Right lobe of liver (tissue), 6 donors: ENCODE measurements around the gene PHF11. TPM values are rescaled to one million over a fixed set of nuclear protein-coding genes. Genes with fewer than 3 reads are reported as not detected.

Source experiments
- ATAC-seq, 4 donors: fragments of 200-7000 bp; cut with Tn5 transposase; one replicate each; pipeline ENCODE4 v1.9.1; 2020; ENCODE audit warnings: mild to moderate bottlenecking in 4 of 4, moderate library complexity in 4 of 4
- DNase-seq, 3 donors: peaks; one replicate each; pipeline ENCODE4 v3.0.0-alpha.2; 2020
- H3K27ac ChIP-seq, 3 donors: fragments of 200-600 bp; one replicate each; pipeline ENCODE4 v1.8.0; 2022
- H3K27me3 ChIP-seq, 2 donors: fragments of 200-600 bp; one replicate each; pipeline ENCODE4 v1.8.0; 2022
- H3K36me3 ChIP-seq, 4 donors: fragments of 200-600 bp; sonication (generic) in 1 of 4; one replicate each; pipeline versions ENCODE4 v1.5.1 to v1.8.0; 2017 to 2022; ENCODE audit warnings: control low read depth in 1 of 4
- H3K4me1 ChIP-seq, 4 donors: fragments of 200-600 bp; sonication (generic) in 1 of 4; one replicate each; pipeline versions ENCODE4 v1.5.1 to v1.8.0; 2017 to 2022; ENCODE audit warnings: control low read depth in 1 of 4
- H3K4me3 ChIP-seq, 3 donors: fragments of 200-600 bp; one replicate each; pipeline ENCODE4 v1.8.0; 2022
- H3K9me3 ChIP-seq, 4 donors: fragments of 200-600 bp; sonication (generic) in 1 of 4; one replicate each; pipeline versions ENCODE4 v1.5.1 to v1.8.0; 2017 to 2022; ENCODE audit warnings: control low read depth in 1 of 4
- CTCF ChIP-seq, 4 donors: fragments of 200-600 bp in 3 of 4; fragments of 450-650 bp in 1 of 4; IDR thresholded peaks; one replicate each; pipeline versions ENCODE4 v1.5.1 to v1.8.0; 2016 to 2022; ENCODE audit warnings: antibody characterized with exemption in 4 of 4, mild to moderate bottlenecking in 2 of 4
- POLR2A ChIP-seq: fragments of 450-650 bp; IDR thresholded peaks from one replicate; pipeline ENCODE4 v1.6.1; 2017; ENCODE audit warnings: antibody characterized with exemption, mild to moderate bottlenecking
- WGBS: methylation state at CpG from one replicate; pipeline ENCODE4 v1.1.6; 2018; ENCODE audit warnings: low coverage, low lambda C conversion rate; ENCODE audit not compliant: insufficient coverage; ENCODE audit errors: missing lambda C conversion rate; 5-methylcytosine and 5-hydroxymethylcytosine counted together
- intact Hi-C, 2 donors: fragments of 100-400 bp; cut with DNase I; formaldehyde crosslinking; loops; one replicate each; pipeline versions ENCODE4 v1.11.2 to v1.14.1; 2022
- total RNA-seq, 6 experiments: library from RNA; depleted of rRNA in 2 of 6; stranded (reverse); fragments of >200 nt in 2 of 6; fragmentation: NEBNext Ultra II Directional in 3 of 6; extraction: Animal tissue kit (Norgen Biotek cat#: 25700) in 3 of 6; gene quantifications; one replicate each; pipeline versions ENCODE4 v1.1.0 to v1.2.4, GENCODE V29; 2016 to 2023
- donor health status: DM: no; HTN: yes; CAD: no.
- donor health status: DM: no; HTN: no; CAD: no.
- donor health status: DM: no; HTN: no; CAD: no.
- donor health status: DM: no; HTN: yes; CAD: no.
- donor health status: DM: no; HTN: yes; CAD: no.

PHF11 gene
- total RNA-seq, 6 experiments from 2014 or later, result 10.8 to 21.4 (median 17.2) TPM

DNA sequence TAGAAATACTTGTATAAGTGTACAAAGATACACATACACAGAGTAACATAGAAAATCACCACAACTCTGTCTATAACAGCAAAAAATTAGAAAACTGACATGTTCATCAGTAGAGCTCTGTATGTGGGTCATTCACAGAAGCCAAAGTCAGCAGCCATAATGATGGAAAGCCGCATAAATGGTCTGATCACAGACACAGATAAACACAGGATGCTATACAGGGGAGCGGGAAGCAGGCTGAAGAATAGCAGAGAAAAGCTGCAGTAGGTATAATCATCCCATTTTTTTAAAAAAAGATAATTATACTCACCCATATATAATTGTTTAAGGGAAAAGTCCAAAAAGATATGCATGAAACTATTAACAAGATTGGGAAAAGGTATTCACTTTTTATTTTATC is 58.1 kb downstream of the PHF11 start:
- Histone ChIP-seq H3K4me3 (no peak overlapping the region), H3K36me3 (peaks cover 0 to 6% (median 1%) of the 10 kb centered on the region in 4 donors), H3K27ac (no peak overlapping the region), H3K4me1 (no peaks in the 10 kb centered on the region), H3K9me3 (no peaks in the 10 kb centered on the region), H3K27me3 (no peaks in the 10 kb centered on the region)
- intact Hi-C loops, result no loop called here
- TF ChIP-seq POLR2A, result no peak
- TF ChIP-seq CTCF (IDR thresholded peaks at IDR 0.05), result no peak
- no peak for ATAC-seq
- 85% methylated on average over 2 of the region's 2 CpGs for WGBS
- no peak for DNase-seq

DNA sequence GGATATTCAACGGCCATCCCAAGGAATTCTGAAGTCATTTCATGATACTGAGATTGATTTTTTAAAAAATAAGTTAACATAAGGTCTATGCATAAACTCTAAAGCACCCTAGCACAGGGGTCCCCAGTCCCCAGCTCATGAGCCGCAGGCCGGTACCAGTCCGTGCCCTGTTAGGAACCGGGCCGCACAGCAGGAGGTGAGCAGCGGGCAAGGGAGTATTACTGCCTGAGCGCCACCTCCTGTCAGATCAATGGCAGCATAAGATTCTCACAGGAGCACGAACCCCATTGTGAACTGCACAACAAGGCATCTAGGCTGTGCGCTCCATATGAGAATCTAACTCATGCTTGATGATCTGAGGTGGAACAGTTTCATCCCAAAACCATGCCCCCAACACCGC is 58.6 kb downstream of the PHF11 start:
- H3K27ac ChIP-seq, result no peak overlapping the region
- H3K36me3 ChIP-seq, result peaks cover 0 to 9% (median 1%) of the 10 kb centered on the region in 4 donors
- ATAC-seq (no peak), DNase-seq (no peak)
- TF ChIP-seq CTCF (IDR thresholded peaks at IDR 0.05), result no peak
- WGBS, result 76% methylated on average over 2 of the region's 11 CpGs
- H3K4me3 ChIP-seq, result no peak overlapping the region
- H3K9me3 ChIP-seq, result no peaks in the 10 kb centered on the region
- intact Hi-C loops, result no loop called here
- H3K27me3 ChIP-seq, result no peaks in the 10 kb centered on the region
- H3K4me1 ChIP-seq, result no peaks in the 10 kb centered on the region

DNA sequence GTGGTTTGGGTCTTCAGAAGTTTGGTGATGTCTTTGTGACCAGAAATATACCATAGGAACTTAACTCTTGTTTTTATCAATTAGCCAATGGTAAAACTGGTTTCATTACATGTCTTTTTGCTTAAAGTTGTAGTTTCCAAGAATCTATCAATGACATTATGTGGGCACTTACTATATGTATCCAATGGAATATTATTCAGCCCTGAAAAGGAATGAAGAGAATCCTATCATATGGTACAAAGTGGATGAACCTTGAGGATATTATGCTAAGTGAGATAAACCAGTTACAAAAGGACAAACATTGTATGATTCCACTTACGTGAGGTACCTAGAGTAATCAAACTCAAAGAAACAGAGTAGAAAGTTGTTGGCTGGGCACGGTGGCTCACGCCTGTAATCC is 63.3 kb downstream of the PHF11 start:
- Histone ChIP-seq H3K4me1 (peaks cover 0 to 16% (median 4%) of the 10 kb centered on the region in 4 donors), H3K36me3 (peaks cover 0 to 6% (median 0%) of the 10 kb centered on the region in 4 donors), H3K4me3 (no peak overlapping the region), H3K27me3 (no peaks in the 10 kb centered on the region), H3K9me3 (no peaks in the 10 kb centered on the region), H3K27ac (no peak overlapping the region)
- TF ChIP-seq POLR2A (no peak), CTCF (IDR thresholded peaks at IDR 0.05) (no peak)
- WGBS, result 100% methylated on average over 2 of the region's 3 CpGs
- ATAC-seq (no peak), DNase-seq (no peak)
- intact Hi-C loops, result no loop called here

GRCh38 chr13:49560270-49561061 is 64.7 kb downstream of the PHF11 start:
- H3K4me3 ChIP-seq, result no peak overlapping the region
- peak; percentile 93 to 96 (median 95) for ATAC-seq
- DNase-seq, result peak; percentile 64 to 69 (median 66)

More at GRCh38 chr13:49560270-49561061, 64.7 kb downstream of the PHF11 start:
- no peaks in the 10 kb centered on the region for H3K27me3 ChIP-seq
- H3K36me3 ChIP-seq, result peaks cover 0 to 6% (median 0%) of the 10 kb centered on the region in 4 donors
- no peak for TF ChIP-seq POLR2A
- TF ChIP-seq CTCF (IDR thresholded peaks at IDR 0.05), result peak in 3 of 4 donors; percentile 30 to 43 (median 40)
- intact Hi-C loops, result no loop called here
- WGBS, result 26% methylated on average over 8 of the region's 10 CpGs
- peaks cover 0 to 16% (median 4%) of the 10 kb centered on the region in 4 donors for H3K4me1 ChIP-seq
- H3K27ac ChIP-seq, result peak overlapping the region in 1 of 3 donors; percentile 3
- H3K9me3 ChIP-seq, result no peaks in the 10 kb centered on the region
